ENCODE measurements around the gene PRSS1.
A peak's percentile ranks its signal among the peaks of the same experiment; 100 is the strongest.

Gene PRSS1

DNA sequence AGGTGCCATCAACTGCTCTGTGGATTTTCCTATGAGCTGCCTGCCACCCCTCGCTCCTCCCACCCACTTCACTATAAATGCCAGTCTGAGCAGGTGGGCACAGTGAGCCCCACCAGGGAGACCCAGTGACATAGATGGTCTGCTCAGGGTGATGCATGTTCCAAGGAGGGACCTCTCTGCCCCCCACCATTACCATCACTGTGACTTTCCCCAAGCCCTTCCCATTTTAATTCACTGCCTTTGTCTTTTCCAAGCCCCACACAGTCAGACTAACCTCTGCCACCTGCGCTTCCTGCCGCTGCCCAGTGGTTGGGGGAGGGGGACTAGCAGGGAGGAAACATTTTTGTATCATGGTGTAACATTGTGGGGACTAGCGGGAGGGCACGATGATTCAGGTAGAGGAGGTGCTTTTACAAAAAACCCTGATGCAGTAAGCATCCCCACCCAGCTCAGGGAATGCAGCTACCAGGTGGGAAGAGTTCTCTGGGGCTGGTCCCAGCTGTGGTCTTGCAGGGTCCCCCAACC is 46.1 kb downstream of the PRSS1 start:
- DNase-seq (ENCODE audit: low spot score): peak; percentile 84

DNA sequence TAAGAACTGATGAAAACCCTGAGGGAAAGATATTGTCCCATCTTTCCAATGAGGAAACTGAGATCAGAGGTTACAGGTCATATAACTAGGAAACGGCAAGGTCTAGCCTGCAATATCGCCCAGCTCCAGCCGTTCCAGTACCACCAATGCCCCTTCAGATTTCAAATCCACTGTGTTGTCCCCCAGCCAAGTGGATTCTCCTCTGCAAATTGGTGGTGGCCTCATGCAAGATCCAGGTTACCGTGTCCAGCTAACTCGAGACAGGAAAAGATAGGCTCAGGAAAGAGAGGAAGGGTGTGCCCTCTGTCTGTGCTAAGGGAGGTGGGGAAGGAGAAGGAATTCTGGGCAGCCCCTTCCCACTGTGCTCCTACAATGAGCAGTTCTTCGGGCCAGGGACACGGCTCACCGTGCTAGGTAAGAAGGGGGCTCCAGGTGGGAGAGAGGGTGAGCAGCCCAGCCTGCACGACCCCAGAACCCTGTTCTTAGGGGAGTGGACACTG is 46.8 kb downstream of the PRSS1 start:
- DNase-seq (ENCODE audit: low spot score): peak; percentile 12

GRCh38 chr7:142796501-142797390 is 47.5 kb downstream of the PRSS1 start:
- DNase-seq (ENCODE audit: low spot score): peak; percentile 41

DNA sequence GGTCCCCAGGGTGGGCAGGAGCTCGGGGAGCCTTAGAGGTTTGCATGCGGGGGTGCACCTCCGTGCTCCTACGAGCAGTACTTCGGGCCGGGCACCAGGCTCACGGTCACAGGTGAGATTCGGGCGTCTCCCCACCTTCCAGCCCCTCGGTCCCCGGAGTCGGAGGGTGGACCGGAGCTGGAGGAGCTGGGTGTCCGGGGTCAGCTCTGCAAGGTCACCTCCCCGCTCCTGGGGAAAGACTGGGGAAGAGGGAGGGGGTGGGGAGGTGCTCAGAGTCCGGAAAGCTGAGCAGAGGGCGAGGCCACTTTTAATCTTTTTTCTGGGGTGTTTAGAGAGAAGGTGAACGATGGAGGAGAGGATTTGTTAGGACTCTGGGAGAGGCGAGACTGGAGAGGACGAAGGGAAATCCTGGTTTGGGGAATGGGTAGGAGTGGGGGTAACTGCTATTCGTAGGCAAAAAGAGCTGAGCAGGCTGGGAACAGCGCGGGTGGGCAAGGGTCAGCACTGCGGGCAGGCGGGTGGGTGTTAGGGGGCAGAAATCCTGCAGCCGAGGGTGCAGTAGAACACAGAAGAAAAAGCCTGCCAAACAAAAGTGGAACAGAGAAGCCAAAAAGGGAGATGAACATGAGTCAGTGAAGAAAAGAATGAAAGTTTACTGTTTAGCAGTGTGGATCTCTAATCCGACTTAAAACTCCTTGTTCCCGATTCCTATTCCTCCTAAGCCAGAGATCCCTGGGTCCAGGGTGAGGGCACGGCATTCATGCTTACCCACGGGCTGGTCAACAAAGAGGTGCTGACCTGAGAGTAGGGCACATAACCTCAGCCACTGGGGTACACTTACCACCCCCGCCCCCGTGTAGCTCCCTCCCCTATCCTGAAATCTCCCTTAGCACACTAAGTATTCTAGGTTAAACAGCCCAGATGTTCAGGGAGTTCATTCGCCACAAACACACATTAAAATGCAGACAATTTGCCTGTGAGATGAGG is 48.4 kb downstream of the PRSS1 start:
- DNase-seq (ENCODE audit: low spot score): peak; percentile 54

- peak; percentile 68 for DNase-seq (ENCODE audit: low spot score)
Measured at GRCh38 chr7:142798451-142799436, 49.5 kb downstream of the PRSS1 start.

DNA sequence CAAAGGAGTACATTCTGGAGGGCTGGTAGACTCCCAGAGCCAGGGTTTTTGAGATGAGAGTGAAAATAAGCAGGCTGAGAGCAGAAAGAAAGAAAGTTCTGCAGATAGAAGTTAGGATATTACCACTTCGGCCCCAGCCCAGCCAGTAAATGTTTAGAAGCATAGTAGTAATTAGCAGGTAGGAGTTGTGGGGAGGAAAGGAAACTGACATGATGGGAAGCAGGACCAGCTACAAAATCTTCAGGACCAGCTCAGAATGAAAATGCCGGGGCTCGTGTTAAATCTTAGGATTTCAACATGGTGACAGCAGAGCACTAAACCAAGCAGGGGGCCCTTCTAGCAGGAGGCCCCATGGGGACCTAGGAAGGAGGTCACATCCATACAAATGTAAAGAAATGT is 50.2 kb downstream of the PRSS1 start:
- DNase-seq (ENCODE audit: low spot score): peak; percentile 26

DNA sequence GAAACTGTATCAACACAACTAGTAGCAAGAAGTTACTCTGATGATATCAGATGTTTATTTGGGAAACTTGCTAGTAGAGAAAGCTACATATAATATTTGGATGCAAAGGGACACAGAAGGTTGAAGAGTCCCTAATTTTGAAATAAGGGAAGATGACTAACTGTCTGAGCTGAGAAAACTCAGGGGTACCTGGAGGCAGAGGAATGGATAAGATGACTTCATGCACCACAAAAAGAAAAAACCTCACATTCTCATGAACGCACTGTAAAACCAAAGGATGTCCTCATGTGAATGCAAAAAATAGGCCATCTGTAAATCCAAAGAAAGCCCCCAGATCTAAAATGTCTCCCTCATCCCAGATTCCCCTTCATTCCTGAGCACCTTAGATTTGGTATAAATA is 50.8 kb downstream of the PRSS1 start:
- DNase-seq (ENCODE audit: low spot score): peak; percentile 47

DNA sequence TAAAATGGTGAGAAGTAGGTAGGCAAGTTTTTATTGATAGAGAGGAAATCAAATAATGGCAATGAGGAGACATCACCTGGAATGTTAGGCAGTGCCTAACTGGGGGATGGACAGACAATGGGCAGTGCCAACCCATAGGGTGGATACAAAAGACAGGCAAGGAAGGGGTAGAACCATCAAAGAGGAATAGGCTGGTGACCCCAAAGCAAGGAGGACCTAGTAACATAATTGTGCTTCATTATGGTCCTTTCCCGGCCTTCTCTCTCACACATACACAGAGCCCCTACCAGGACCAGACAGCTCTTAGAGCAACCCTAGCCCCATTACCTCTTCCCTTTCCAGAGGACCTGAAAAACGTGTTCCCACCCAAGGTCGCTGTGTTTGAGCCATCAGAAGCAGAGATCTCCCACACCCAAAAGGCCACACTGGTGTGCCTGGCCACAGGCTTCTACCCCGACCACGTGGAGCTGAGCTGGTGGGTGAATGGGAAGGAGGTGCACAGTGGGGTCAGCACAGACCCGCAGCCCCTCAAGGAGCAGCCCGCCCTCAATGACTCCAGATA is 51.5 kb downstream of the PRSS1 start:
- no peak for DNase-seq (ENCODE audit: low spot score)

DNA sequence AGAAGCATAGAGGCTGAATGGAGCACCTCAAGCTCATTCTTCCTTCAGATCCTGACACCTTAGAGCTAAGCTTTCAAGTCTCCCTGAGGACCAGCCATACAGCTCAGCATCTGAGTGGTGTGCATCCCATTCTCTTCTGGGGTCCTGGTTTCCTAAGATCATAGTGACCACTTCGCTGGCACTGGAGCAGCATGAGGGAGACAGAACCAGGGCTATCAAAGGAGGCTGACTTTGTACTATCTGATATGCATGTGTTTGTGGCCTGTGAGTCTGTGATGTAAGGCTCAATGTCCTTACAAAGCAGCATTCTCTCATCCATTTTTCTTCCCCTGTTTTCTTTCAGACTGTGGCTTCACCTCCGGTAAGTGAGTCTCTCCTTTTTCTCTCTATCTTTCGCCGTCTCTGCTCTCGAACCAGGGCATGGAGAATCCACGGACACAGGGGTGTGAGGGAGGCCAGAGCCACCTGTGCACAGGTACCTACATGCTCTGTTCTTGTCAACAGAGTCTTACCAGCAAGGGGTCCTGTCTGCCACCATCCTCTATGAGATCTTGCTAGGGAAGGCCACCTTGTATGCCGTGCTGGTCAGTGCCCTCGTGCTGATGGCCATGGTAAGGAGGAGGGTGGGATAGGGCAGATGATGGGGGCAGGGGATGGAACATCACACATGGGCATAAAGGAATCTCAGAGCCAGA is 52.5 kb downstream of the PRSS1 start:
- no peak for DNase-seq (ENCODE audit: low spot score)

DNA sequence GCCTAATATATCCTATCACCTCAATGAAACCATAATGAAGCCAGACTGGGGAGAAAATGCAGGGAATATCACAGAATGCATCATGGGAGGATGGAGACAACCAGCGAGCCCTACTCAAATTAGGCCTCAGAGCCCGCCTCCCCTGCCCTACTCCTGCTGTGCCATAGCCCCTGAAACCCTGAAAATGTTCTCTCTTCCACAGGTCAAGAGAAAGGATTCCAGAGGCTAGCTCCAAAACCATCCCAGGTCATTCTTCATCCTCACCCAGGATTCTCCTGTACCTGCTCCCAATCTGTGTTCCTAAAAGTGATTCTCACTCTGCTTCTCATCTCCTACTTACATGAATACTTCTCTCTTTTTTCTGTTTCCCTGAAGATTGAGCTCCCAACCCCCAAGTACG is 53.0 kb downstream of the PRSS1 start:
- no peak for DNase-seq (ENCODE audit: low spot score)
